Fibroblast of skin of back (primary cell): Measurements from ENCODE around the gene NOS1AP.
"Not testable (repeated sequence)": the region's sequence is repeated elsewhere in the genome, so short reads cannot be mapped to it uniquely, and the experiment has no call there.

ENCODE experiments used
- DNase-seq: peaks from one replicate; pipeline ENCODE4 v3.0.0-alpha.2; 2013

NOS1AP gene

DNA sequence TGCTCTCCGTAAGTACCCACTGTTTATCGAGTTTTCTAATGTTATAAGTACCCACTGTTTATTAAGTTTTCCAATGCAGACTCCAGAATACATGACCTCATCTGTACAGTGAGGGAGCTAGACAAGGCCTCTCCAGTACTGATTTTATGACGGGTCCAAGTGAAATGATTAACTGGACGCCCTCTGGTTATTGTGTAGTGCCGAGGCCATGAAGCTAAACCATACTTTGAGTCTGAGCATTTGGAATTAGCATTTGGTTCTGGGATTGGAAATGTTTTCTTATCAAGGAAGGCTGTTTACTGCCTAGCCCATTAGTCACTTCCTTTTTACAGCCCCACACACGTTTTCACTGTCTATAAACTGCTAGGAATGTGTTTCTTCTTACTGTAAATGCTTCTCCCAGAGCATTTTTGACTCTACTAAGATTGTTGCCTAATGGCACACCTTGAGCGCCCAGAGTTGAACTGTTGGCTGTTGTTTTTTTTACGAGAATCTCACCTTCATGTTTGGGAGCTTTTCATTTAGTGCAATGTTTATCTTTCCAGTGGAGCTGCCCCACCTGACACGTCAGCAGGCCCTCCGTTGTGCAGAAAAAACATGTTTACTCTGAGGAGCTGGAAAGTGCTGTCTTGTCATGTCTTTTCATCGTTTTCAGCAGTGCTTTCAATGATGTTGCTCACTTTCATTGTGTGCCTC, 280.3 kb downstream of the NOS1AP start:
- peak; percentile 67 for DNase-seq

DNA sequence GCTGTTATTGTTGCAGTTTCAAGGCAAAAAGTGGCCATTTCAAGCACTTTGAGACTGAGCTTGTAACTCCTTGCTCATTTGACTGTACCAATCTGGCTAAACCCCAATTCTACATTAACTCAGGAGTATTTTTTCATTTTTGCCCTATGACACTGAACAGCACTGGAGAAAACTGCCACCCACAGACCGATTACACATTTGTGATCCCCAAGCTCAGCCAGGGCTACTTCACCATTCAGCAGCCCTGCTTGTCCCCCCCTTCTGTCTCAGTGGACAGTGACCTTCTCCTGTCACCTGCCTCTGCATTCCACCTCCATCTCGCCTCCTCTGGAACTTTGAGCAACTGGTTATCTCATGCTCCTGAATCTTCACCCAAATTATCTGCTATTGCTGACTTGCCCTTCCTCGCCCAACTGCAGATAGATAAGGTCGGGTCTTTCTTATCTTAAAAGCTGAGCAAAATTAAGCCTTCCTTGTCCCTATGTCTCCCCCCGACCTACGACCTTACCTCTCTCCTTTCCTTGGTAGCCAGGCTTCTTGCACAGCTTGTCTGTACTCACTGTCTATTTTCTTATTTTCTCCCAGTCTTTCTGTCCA, 281.9 kb downstream of the NOS1AP start:
- DNase-seq = no peak

DNA sequence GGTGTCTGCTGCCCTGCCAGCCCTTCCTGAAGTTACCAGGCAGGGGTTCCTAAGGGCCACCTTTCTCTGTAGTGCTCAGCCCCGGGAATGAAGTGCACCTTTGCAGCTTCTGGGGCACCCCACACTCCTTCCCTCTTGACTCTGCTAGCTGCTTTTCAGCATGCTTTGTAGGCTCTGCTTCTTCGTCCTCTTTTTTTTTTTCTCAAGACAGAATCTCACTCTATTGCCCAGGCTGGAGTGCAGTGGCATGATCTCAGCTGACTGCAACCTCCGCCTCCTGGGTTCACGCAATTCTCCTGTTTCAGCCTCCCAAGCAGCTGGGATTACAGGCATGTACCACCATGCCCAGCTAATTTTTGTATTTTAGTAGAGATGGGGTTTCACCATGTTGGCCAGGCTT, 282.4 kb downstream of the NOS1AP start:
- not testable (repeated sequence) for DNase-seq

DNA sequence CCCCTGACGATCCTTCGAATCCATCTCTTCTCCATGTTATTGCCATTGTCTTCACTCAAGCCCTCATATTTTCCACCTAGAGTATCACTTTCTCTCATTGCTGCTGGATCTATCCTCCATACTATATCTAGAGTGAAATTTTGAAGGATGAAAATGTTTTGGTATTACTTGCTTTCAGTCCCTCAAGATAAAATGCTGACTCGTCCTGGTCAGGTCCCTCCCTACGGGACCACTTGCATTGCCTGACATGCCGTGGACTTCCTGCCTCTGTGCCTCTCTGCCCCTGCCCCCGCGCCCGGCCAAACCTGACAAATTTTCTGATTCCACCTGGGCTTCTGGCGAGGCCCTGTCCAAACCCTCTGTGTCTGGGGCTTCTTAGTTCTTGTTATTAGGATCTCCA, 283.6 kb downstream of the NOS1AP start:
- DNase-seq = no peak

DNA sequence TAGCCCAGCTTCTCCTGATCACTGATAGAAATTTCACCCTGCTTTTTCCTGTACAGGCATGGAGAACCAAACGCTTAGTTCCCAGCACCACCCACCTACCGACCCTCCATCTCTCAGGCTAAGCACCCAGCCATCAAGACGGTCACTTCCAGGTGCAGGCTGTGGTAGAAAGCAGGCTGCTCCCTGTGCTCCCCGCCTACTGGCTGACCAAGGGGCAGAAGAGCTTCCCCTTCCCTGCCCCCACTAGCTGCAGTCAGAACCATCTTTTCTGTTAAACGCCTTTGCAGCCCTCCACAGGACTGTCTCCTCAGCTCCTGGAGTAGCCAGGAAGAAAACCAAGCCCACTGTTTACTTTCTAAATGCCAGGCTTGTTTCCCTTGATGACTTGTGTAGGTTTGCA, 284.2 kb downstream of the NOS1AP start:
- no peak for DNase-seq

DNA sequence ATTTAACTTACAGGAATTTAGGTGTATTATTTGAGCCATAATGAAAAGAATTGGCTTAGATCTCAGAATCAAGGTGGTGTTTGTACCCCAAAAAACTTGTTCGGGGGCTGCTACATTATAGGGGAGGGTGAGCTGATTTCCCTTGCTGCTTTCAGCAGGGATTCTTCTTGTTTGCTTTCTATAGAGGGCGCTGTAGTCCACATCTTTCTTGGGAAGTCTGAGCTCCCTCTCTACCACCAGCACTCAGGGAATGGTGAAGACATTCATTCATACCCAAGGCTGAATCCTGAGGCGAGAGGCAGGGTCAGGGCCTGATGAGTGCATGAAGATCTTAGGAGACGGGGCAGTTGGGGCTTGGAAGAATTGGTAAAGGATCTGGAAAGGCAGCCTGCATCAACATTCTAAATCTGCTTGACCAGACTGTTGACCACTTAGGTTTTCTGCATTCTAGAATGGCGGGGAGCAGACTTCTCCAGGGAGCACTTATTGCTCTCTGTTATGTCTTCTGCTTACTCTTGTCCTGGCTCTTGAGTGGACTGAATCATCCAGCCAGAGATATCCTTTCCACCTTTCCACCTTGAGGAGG, 288.3 kb downstream of the NOS1AP start:
- peak; percentile 27 for DNase-seq

DNA sequence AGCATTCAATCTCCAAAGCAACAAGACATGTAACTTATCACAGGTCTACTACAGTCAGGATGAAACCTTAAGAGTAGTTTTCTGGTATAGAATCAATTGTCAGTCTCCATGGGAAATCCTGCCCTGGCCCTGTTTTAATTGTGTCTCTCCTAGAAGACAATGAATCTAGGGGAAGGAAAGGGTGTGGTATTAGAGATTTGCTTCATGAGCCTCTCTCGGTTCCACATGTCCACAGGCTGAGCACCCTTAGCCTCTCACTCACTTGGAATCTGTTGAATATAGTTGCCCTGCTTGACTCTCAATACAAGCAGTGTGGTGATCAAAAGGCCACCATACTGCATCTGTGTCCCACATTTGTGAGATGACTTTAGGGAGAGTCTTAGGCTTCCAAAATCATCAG, 289.4 kb downstream of the NOS1AP start:
- no peak for DNase-seq

DNA sequence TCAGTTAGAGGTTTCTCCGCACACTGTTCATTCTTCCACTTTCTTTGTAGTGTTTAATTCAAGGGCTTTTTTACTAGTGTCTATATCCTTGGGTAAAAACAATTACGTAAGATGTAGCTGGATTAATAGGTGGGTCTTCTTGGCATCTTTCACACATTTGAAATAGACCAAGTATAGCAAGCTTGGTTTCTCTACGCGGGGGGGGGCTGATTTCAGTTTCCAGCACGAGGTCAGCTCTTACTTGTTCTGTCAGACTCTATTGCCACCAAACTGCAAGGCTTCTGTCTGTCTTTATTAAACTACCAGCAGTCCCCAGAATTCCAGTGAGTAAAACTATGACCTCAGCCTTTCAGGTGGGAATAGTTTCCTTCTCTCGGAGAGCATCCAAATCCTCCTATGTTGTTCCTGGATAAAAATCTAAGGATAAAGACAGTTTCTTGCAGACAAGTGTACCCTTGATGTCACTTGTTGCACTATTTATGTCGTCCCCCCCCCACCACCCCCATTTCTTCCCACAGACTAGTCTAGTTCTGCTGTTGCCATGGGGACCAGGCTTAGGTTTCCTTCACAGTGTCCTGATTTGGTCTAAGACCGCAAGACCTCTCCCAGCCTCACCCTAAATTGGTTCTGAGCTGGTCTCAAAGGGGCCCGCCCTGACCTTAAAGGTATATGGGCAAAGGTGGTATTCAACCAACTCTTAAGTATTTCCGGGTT, 290.2 kb downstream of the NOS1AP start:
- no peak for DNase-seq

DNA sequence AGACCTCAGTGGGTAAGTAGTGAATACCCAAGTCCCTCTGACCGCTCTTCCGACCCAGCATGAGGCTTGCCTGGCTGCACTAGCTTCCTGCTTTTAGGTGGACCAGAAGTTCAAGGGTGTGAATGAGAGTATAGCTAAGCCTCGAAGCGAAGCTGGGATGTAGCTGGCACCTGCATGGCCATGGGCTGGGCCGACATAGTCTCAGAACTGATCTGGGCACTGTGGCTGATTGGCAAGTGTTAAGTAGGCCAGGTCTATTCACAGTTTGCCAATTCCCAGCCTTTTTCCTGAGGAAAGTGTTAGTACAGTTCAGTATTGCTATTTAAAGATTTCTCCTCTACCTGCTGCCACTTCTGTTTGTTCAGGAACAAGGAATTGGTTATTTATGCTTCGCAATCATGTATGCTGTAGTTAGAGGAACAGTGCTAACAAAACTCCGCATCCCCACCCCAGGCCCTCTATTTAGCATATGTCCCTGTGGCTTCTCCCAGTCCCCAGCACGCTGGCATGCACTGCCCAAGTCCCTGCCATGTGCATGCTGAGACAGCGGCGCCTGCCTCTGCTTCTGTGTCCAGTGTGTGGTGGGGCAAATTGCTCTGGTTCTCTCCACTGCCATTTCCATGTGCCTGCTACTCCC, 290.9 kb downstream of the NOS1AP start:
- no peak for DNase-seq

DNA sequence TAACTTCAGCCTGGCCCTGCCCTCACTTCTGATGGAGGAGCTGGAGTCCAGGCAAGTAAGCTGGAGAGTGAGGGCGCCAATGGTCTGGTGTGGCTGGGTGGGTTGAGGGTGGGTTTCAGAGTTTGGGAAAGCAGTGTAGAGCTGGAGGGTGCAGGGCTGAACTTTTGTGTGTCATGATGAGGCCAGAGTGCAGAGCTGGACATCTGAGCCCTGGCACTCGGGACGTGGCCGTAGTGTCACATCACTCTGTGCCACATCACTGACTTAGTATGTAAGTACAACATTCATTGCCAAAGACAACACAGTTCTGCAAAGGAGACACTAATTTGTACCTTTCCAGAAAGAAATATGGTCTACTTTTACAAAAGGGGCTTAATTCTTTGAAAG, 291.4 kb downstream of the NOS1AP start:
- no peak for DNase-seq

DNA sequence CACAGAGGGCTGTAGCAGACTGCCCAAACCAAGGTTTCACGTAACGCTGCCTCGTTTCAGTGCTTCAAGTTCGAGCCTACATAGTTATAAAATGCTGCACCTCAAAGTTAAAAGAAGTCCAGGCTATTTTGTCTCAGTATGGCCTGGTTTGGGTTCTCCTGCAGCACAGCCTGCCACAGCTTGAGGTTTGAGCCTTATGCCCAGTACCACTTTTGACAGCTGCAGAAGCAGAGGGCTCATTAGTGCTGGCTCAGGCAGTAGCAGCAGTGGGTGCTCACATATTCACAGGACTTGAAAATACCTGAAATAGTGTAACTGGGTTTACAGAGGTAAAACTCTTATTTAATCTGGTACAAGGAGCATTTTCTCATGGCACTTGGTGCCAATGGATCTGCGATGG, 291.9 kb downstream of the NOS1AP start:
- DNase-seq = no peak

DNA sequence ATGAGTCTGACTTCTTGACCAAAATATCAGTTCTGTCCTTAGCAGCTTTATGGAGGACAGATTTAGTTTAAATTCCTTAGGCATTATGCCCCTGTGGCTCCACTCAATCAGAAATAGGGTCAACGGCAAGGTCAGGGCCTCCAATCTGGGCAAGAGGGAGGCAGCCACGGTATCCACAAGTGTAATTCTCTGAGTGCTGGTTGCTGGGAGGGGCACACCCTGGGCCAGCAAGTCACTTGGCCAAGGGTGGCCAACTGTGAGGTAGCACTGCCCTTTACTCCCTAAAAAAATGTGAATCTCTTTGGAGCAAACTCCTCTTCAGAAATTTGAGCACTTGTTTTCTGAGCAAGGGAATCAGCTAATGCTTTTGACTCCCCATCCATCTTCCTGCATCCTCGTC, 294.3 kb downstream of the NOS1AP start:
- no peak for DNase-seq

DNA sequence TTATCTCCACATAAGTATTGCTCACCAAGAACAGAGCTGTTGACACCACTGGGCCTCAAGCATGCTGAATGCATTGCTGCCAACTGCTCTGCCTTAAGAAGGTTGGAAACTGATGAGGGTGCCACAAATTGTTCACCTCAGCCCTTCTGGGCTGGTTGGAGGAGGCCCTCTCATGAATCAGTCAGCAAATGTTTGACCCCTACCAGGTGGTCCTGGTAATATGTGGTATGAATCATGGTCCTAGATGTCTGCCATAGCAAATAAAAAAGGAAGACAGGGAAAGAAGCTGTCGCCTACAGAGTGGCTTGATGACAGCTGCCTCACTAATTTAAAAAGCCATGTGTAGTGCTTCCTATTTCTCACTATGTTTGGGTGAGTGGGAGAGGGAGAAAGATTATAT, 295.0 kb downstream of the NOS1AP start:
- DNase-seq = no peak

DNA sequence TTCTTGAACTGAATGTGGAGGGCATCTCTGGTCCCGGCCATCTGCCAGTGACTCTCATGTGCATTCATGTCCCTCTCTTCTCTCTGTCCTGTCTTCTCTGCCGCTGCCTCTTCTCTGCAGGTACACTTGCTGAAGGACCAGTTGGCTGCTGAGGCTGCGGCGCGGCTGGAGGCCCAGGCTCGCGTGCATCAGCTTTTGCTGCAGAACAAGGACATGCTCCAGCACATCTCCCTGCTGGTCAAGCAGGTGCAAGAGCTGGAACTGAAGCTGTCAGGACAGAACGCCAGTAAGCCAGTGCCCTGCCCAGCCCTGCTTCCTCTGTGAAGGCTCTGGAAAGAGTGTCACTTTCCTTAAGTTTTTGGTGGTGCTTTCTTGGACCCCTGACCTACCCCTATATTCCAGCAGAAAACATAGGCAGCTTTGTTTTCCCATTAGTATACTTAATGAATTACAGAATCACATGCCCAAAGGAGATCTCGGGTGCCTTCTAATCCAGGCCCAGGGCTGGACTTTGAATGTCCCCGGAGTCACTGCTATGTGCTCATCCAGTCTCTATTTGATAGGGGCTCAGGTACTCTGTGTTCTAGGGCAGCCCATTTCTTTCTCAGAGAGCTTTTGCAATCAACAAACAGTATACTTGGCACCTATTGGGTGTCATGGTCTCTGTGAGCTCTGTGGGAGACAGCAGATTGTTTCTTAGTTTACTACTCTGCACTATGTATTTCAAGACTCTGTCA, 296.0 kb downstream of the NOS1AP start:
- DNase-seq = no peak

DNA sequence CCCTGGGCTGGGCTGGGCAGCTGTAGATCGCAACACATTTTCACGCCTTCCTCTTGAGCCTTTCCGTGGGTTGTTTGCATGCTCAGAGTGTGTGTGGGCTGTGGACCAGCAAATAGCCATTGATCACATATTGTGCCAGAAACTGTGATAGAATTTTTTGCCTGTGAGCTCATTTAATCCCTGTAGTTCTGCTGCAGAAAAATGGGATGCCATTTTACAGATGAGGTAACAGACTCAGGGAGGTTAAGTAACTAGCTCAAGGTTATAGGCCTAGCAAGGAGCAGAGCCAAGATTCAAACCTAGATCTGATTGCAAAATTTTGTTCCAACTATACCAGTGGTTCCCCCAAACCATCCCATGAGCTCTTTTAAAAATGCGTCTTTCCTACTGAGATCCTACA, 296.7 kb downstream of the NOS1AP start:
- no peak for DNase-seq

DNA sequence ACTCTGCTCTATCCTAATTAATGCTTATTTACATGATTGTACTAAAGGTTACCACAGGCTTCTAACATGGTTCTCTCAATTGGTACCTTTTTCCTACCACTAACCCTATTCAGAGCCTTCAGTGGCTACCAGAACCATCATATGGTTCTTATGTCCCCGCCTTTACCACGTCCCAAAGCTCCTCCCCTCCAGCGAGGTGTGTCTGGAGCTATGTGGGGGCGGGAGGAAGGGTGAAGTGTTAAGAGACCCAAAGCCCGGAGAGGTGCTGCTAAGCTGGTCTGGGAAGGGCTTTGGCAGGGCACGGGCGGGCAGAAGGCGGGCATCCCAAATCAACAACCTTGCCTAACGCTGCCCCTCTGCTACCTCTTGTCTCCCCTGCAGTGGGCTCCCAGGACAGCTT, 297.2 kb downstream of the NOS1AP start:
- DNase-seq = no peak

DNA sequence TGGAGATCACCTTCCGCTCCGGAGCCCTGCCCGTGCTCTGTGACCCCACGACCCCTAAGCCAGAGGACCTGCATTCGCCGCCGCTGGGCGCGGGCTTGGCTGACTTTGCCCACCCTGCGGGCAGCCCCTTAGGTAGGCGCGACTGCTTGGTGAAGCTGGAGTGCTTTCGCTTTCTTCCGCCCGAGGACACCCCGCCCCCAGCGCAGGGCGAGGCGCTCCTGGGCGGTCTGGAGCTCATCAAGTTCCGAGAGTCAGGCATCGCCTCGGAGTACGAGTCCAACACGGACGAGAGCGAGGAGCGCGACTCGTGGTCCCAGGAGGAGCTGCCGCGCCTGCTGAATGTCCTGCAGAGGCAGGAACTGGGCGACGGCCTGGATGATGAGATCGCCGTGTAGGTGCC, 297.6 kb downstream of the NOS1AP start:
- DNase-seq = no peak

DNA sequence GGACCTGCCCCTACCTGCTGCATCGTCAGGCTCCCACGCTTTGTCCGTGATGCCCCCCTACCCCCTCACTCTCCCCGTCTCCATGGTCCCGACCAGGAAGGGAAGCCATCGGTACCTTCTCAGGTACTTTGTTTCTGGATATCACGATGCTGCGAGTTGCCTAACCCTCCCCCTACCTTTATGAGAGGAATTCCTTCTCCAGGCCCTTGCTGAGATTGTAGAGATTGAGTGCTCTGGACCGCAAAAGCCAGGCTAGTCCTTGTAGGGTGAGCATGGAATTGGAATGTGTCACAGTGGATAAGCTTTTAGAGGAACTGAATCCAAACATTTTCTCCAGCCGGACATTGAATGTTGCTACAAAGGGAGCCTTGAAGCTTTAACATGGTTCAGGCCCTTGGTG, 298.3 kb downstream of the NOS1AP start:
- no peak for DNase-seq

DNA sequence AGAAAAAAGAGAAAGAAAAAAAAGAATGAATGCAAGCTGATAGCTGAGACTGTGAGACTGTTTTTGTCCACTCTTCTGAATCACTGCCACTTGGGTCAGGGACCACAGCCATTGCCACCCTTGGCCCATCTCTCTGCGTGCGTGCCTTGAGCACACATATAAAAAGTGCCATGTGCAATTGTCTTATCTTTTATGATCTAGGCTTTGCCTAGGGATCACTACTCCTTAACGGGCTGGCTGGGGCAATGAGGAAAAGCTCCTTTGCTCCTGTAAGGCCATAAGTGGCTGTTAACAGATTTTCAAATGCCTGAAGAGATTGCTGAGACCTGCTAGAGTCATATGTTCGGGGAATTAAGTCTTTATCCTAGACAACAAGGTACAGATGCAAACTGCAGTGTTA, 299.0 kb downstream of the NOS1AP start:
- DNase-seq = no peak

DNA sequence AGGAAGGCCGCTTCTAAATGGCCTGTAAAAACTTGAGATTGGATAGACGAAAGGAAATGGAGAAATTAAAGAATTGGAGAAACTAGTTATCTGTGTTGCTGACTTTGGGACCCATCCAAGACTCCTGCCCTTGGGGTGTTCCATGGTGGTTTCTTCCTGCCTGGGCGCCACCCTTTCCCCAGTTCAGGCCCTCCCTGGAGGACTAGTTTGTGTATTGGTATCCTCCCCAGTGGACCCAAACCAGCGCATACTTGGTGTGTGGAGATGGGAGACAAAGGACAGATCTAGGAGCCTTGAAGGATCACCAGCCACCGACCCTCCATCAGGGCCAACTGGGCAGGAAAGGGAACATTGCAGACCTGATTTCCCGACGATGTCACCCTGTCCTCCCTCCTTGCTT, 300.1 kb downstream of the NOS1AP start:
- DNase-seq = no peak

DNA sequence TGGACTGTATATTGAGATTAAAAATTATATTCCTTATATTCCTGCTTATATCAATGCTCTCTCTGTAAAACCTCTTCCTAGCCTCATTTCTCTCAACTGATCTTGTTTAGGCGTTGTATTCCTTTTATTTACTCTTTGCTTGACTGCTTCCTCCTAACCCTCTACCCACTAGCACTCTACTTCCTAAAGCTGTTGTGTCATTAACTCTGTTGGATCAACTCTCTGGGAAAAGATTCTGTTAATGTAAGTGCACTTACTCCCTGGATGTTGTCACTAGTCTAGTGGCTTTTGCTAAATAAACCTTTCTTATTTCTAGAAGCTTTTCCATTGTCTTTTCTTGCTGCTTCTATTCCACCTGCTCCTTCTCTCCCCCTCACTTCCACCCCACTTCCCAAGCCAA, 300.7 kb downstream of the NOS1AP start:
- no peak for DNase-seq

DNA sequence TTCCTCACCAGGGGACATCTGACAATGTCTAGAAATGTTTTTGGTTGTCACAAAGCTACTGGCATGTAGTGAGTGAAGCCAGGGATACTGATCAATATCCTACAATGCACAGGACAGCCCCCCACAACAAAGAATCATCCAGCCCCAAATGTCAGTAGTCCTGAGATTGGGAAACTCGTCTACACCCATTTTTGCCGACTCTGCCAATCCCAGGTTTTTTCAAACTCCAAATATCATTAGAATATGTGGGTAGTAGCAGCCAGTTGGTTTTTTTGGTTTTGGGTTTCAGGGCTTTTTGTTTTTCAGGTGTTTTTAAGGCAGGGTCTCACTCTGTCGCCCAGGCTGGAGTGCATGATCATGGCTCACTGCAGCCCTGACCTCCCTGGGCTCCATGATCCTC, 301.2 kb downstream of the NOS1AP start:
- no peak for DNase-seq

DNA sequence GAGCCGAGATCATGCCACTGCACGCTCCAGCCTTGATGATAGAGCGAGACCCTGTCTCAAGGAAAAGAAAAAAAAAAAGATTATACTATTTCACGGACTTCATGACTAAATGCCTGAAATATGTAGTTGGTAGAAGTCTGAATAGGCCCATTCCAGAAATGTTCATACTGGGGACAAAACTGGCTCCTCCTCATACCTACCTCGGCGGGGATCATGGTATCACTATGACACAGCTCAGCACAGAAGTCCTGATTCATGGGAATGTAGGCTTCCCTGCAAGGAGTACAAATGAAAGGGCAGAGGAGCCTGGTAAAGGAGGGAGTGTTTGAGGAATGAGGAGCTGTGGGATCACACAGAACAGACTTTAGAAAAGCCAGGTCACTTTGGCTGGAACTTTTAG, 302.1 kb downstream of the NOS1AP start:
- DNase-seq = peak; percentile 73
